Neural progenitor cell (in vitro differentiated cells): ENCODE data around the gene SOX5. TPM values are rescaled to one million over a fixed set of nuclear protein-coding genes. Genes with fewer than 3 reads are reported as not detected.

Experiments used
- DNase-seq: peaks from one replicate; pipeline ENCODE4 v3.0.0-alpha.2; 2016; ENCODE audit warnings: low spot score
- H2AFZ ChIP-seq: fragments of 200-600 bp; sonication (generic); replicated peaks from 2 replicates; pipeline ENCODE4 v1.6.1; 2016; ENCODE audit warnings: antibody characterized with exemption
- H3F3A ChIP-seq: fragments of 200-600 bp; sonication (generic); 2 replicates; pipeline ENCODE4 v1.6.1; 2016; ENCODE audit warnings: antibody characterized with exemption, low read depth
- H3K27ac ChIP-seq: fragments of 200-600 bp; sonication (generic); 2 replicates; pipeline ENCODE4 v1.5.1; 2016; ENCODE audit warnings: mild to moderate bottlenecking
- H3K27me3 ChIP-seq: fragments of 200-600 bp; sonication (generic); 2 replicates; pipeline ENCODE4 v1.6.1; 2016; ENCODE audit warnings: mild to moderate bottlenecking, moderate library complexity
- H3K36me3 ChIP-seq: fragments of 200-600 bp; sonication (generic); 2 replicates; pipeline ENCODE4 v1.5.1; 2016
- H3K4me1 ChIP-seq: fragments of 200-600 bp; sonication (generic); 2 replicates; pipeline ENCODE4 v1.6.1; 2016; ENCODE audit warnings: mixed run types
- H3K4me2 ChIP-seq: fragments of 200-600 bp; sonication (generic); 2 replicates; pipeline ENCODE4 v1.6.1; 2016
- H3K4me3 ChIP-seq: fragments of 200-600 bp; sonication (generic); 2 replicates; pipeline ENCODE4 v1.5.1; 2016
- H3K79me2 ChIP-seq: fragments of 200-600 bp; sonication (generic); 2 replicates; pipeline ENCODE4 v1.6.1; 2016; ENCODE audit warnings: low read depth
- H3K9ac ChIP-seq: fragments of 200-600 bp; sonication (generic); 2 replicates; pipeline ENCODE4 v1.6.1; 2016
- H3K9me3 ChIP-seq: fragments of 200-600 bp; sonication (generic); 2 replicates; pipeline ENCODE4 v1.5.1; 2016; ENCODE audit warnings: low read depth
- H4K20me1 ChIP-seq: fragments of 200-600 bp; sonication (generic); 2 replicates; pipeline ENCODE4 v1.6.1; 2016; ENCODE audit warnings: low read depth
- H3K27ac Mint-ChIP-seq: 3 replicates; pipeline ENCODE4 v1.8.0; 2021; ENCODE audit warnings: mixed read lengths
- H3K27me3 Mint-ChIP-seq: 2 replicates; pipeline ENCODE4 v1.8.0; 2022; ENCODE audit warnings: low read depth, mild to moderate bottlenecking, inconsistent platforms, moderate library complexity, mixed read lengths; ENCODE audit not compliant: insufficient read depth
- H3K36me3 Mint-ChIP-seq: 3 replicates; pipeline ENCODE4 v1.8.0; 2021; ENCODE audit warnings: mixed read lengths
- H3K4me1 Mint-ChIP-seq: 3 replicates; pipeline ENCODE4 v1.8.0; 2021; ENCODE audit warnings: mixed read lengths
- H3K4me3 Mint-ChIP-seq: 3 replicates; pipeline ENCODE4 v1.8.0; 2021; ENCODE audit warnings: mild to moderate bottlenecking, moderate library complexity, mixed read lengths
- H3K9me3 Mint-ChIP-seq: 3 replicates; pipeline ENCODE4 v1.8.0; 2020; ENCODE audit warnings: mixed read lengths
- CTCF ChIP-seq: fragments of 200-600 bp; sonication (generic); IDR thresholded peaks from 2 replicates; pipeline ENCODE4 v1.5.1; 2017; ENCODE audit warnings: antibody characterized with exemption, mild to moderate bottlenecking
- EZH2 ChIP-seq: fragments of 200-600 bp; sonication (generic); IDR thresholded peaks from 2 replicates; pipeline ENCODE4 v1.6.1; 2017; ENCODE audit warnings: antibody characterized with exemption, mild to moderate bottlenecking, moderate library complexity
- EZH2phosphoT487 ChIP-seq: fragments of 200-600 bp; sonication (generic); IDR thresholded peaks from 2 replicates; pipeline ENCODE4 v1.6.1; 2017; ENCODE audit warnings: antibody characterized with exemption
- total RNA-seq: library from RNA; depleted of rRNA; stranded (reverse); fragments of >200 nt; gene quantifications from 2 replicates; pipeline ENCODE4 v1.2.3, GENCODE V29; 2015; ENCODE audit warnings: low replicate concordance

The SOX5 gene
- total RNA-seq, 1 donor from 2014 or later, result 79.5 TPM

DNA sequence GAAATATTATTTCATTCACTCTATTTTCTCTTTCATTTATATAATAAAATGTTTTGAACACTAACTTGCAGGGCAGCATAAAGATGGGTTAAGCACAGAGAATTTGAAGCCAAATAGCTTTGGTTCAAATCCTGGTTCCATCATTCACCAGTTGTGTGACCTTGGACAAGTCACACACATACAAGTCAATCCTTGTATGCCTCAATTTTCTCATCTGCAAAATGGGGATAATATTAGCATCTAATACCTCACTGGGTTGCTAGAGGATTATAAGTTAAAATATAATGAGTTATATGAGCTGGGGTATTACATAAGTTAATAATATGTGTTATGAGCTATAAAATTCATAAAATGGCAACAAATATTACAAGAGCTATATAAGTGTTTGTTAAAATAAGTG lies 94.9 kb downstream of the SOX5 start:
- Histone ChIP-seq H3K27ac (no peak overlapping the region), H3K79me2 (peaks cover 63% of the 10 kb centered on the region), H3F3A (peaks cover 14% of the 10 kb centered on the region), H3K4me3 (no peak overlapping the region), H3K9ac (no peak overlapping the region), H3K27me3 (no peaks in the 10 kb centered on the region), H3K4me1 (peaks cover 22% of the 10 kb centered on the region), H3K4me2 (no peak overlapping the region), H2AFZ (no peak overlapping the region), H4K20me1 (peaks cover 8% of the 10 kb centered on the region), H3K36me3 (peaks cover 8% of the 10 kb centered on the region), H3K9me3 (no peaks in the 10 kb centered on the region)
- H3K36me3 Mint-ChIP-seq, result peaks cover 14% of the 10 kb centered on the region
- no peak for TF ChIP-seq EZH2
- TF ChIP-seq CTCF, result no peak
- no peak for TF ChIP-seq EZH2phosphoT487
- no peak overlapping the region for H3K27ac Mint-ChIP-seq
- no peak for DNase-seq
- H3K27me3 Mint-ChIP-seq, result no peaks in the 10 kb centered on the region
- H3K4me1 Mint-ChIP-seq, result peaks cover 14% of the 10 kb centered on the region
- H3K9me3 Mint-ChIP-seq, result peaks cover 13% of the 10 kb centered on the region
- no peak overlapping the region for H3K4me3 Mint-ChIP-seq

DNA sequence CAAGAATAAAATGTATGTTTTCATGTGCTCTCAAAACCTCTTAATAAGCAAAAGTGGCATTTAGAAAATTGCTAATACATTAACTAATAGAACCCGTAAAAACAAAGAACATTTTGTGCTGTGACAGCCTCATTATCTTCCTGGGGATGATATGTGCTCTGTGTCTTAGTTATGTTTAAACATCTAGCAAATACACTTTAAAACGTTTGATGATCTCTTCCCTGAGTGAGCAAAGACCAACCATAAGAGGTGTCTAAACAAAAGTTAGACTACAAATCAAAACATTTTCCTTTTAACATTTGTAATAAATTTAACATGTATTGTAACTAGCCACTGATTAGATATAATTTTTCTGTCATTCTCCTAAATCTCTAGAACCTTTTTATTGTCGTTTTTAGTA lies 95.8 kb downstream of the SOX5 start:
- Histone ChIP-seq H3K4me1 (peaks cover 30% of the 10 kb centered on the region), H3K27ac (no peak overlapping the region), H3K79me2 (peaks cover 67% of the 10 kb centered on the region), H3K9ac (no peak overlapping the region), H3K4me2 (no peak overlapping the region), H3K36me3 (no peaks in the 10 kb centered on the region), H2AFZ (no peak overlapping the region), H3K9me3 (no peaks in the 10 kb centered on the region), H3K27me3 (no peaks in the 10 kb centered on the region), H3K4me3 (no peak overlapping the region), H3F3A (peaks cover 14% of the 10 kb centered on the region), H4K20me1 (peaks cover 15% of the 10 kb centered on the region)
- TF ChIP-seq EZH2phosphoT487 (no peak), EZH2 (no peak), CTCF (no peak)
- H3K27ac Mint-ChIP-seq, result no peak overlapping the region
- H3K4me1 Mint-ChIP-seq, result peaks cover 14% of the 10 kb centered on the region
- H3K36me3 Mint-ChIP-seq, result peaks cover 7% of the 10 kb centered on the region
- peaks cover 9% of the 10 kb centered on the region for H3K9me3 Mint-ChIP-seq
- no peak for DNase-seq
- H3K27me3 Mint-ChIP-seq, result no peaks in the 10 kb centered on the region
- no peak overlapping the region for H3K4me3 Mint-ChIP-seq

GRCh38 chr12:23851602-23852001 lies 97.9 kb downstream of the SOX5 start:
- no peak overlapping the region for H3K27ac Mint-ChIP-seq
- no peaks in the 10 kb centered on the region for H3K9me3 Mint-ChIP-seq
- TF ChIP-seq EZH2phosphoT487 (no peak), EZH2 (no peak), CTCF (no peak)
- no peak overlapping the region for H3K4me3 ChIP-seq
- H3K27me3 ChIP-seq, result no peaks in the 10 kb centered on the region
- H2AFZ ChIP-seq, result no peak overlapping the region
- peaks cover 28% of the 10 kb centered on the region for H3K4me1 ChIP-seq
- H3K27me3 Mint-ChIP-seq, result no peaks in the 10 kb centered on the region
- no peaks in the 10 kb centered on the region for H3K36me3 Mint-ChIP-seq
- peaks cover 11% of the 10 kb centered on the region for H4K20me1 ChIP-seq
- peaks cover 8% of the 10 kb centered on the region for H3K4me1 Mint-ChIP-seq
- H3K36me3 ChIP-seq, result no peaks in the 10 kb centered on the region
- DNase-seq, result no peak
- no peak overlapping the region for H3K27ac ChIP-seq
- peaks cover 73% of the 10 kb centered on the region for H3K79me2 ChIP-seq
- H3K4me2 ChIP-seq, result no peak overlapping the region
- no peak overlapping the region for H3K9ac ChIP-seq
- H3F3A ChIP-seq, result peaks cover 14% of the 10 kb centered on the region
- no peak overlapping the region for H3K4me3 Mint-ChIP-seq
- no peaks in the 10 kb centered on the region for H3K9me3 ChIP-seq
